Mesenchymal stem cell (in vitro differentiated cells and primary cell): ENCODE results near the gene NSMCE1.

Experiments used
- DNase-seq: peaks from one replicate; pipeline ENCODE4 v3.0.0-alpha.2; 2013
- H2AFZ ChIP-seq: one replicate; pipeline ENCODE4 v1.6.1; 2013; ENCODE audit warnings: low read depth, mild to moderate bottlenecking, control low read depth, inconsistent platforms, low read length, moderate library complexity
- H2AK5ac ChIP-seq: 2 replicates; pipeline ENCODE4 v1.6.1; 2013; ENCODE audit warnings: low read length, moderate library complexity, mild to moderate bottlenecking, inconsistent platforms; ENCODE audit not compliant: severe bottlenecking
- H2BK120ac ChIP-seq: one replicate; pipeline ENCODE4 v1.6.1; 2013; ENCODE audit warnings: low read depth, mild to moderate bottlenecking, inconsistent platforms, low read length, moderate library complexity
- H2BK12ac ChIP-seq, 2 experiments: one replicate each; pipeline ENCODE4 v1.6.1; 2013; ENCODE audit warnings: inconsistent platforms in 2 of 2, low read length in 2 of 2, mild to moderate bottlenecking in 2 of 2, moderate library complexity in 2 of 2, control low read depth in 1 of 2
- H2BK15ac ChIP-seq: one replicate; pipeline ENCODE4 v1.6.1; 2013; ENCODE audit warnings: mild to moderate bottlenecking, low read depth, inconsistent platforms; ENCODE audit not compliant: poor library complexity, severe bottlenecking
- H2BK5ac ChIP-seq: 2 replicates; pipeline ENCODE4 v1.6.1; 2013; ENCODE audit warnings: low read depth, mild to moderate bottlenecking, low read length, control low read depth, inconsistent platforms; ENCODE audit not compliant: poor library complexity, severe bottlenecking
- H3K14ac ChIP-seq, 2 experiments: one replicate each; pipeline ENCODE4 v1.6.1; 2013; ENCODE audit warnings: inconsistent platforms in 2 of 2, low read length in 2 of 2, control low read depth in 1 of 2, mild to moderate bottlenecking in 1 of 2, moderate library complexity in 1 of 2
- H3K18ac ChIP-seq, 2 experiments: one replicate each; pipeline ENCODE4 v1.6.1; 2013; ENCODE audit warnings: inconsistent platforms in 2 of 2, low read length in 2 of 2, control low read depth in 1 of 2, low read depth in 1 of 2, mild to moderate bottlenecking in 1 of 2
- H3K23ac ChIP-seq, 2 experiments: one replicate each; pipeline ENCODE4 v1.6.1; 2013; ENCODE audit warnings: inconsistent platforms in 2 of 2, low read length in 2 of 2, mild to moderate bottlenecking in 2 of 2, moderate library complexity in 2 of 2, control low read depth in 1 of 2
- H3K27ac ChIP-seq: 2 replicates; pipeline ENCODE4 v1.5.1; 2013; ENCODE audit warnings: mild to moderate bottlenecking, moderate library complexity, low read length, control low read depth, inconsistent platforms; ENCODE audit not compliant: poor library complexity, severe bottlenecking
- H3K27me3 ChIP-seq, 2 experiments: 2 replicates each; pipeline versions ENCODE4 v1.6.1 to v1.7.0; 2013; ENCODE audit warnings: low read length in 2 of 2, mild to moderate bottlenecking in 2 of 2, moderate library complexity in 2 of 2, control low read depth in 1 of 2, inconsistent platforms in 1 of 2; ENCODE audit not compliant: control insufficient read depth in 1 of 2, insufficient read depth in 1 of 2
- H3K36me3 ChIP-seq, 2 experiments: 2 replicates each; pipeline versions ENCODE4 v1.6.1 to v1.7.0; 2013; ENCODE audit warnings: low read length in 2 of 2, control low read depth in 1 of 2, inconsistent platforms in 1 of 2, low read depth in 1 of 2, mild to moderate bottlenecking in 1 of 2; ENCODE audit not compliant: insufficient read depth in 2 of 2, control insufficient read depth in 1 of 2
- H3K4ac ChIP-seq, 2 experiments: one replicate each; pipeline ENCODE4 v1.6.1; 2013; ENCODE audit warnings: inconsistent platforms in 2 of 2, low read length in 2 of 2, mild to moderate bottlenecking in 2 of 2, moderate library complexity in 2 of 2, control low read depth in 1 of 2, low read depth in 1 of 2
- H3K4me1 ChIP-seq: 2 replicates; pipeline ENCODE4 v1.6.1; 2013; ENCODE audit warnings: low read depth, low read length, control low read depth; ENCODE audit not compliant: control insufficient read depth, insufficient read depth
- H3K4me2 ChIP-seq: 2 replicates; pipeline ENCODE4 v1.6.1; 2013; ENCODE audit warnings: low read length, mild to moderate bottlenecking, inconsistent platforms; ENCODE audit not compliant: poor library complexity, severe bottlenecking
- H3K4me3 ChIP-seq, 2 experiments: 2 replicates each; pipeline versions ENCODE4 v1.5.1 to v1.7.0; 2013; ENCODE audit warnings: low read length in 2 of 2, mild to moderate bottlenecking in 2 of 2, control low read depth in 1 of 2, low read depth in 1 of 2; ENCODE audit not compliant: insufficient read depth in 1 of 2
- H3K79me1 ChIP-seq: replicated peaks from 2 replicates; pipeline ENCODE4 v1.6.1; 2013; ENCODE audit warnings: mild to moderate bottlenecking, control low read depth, low read length, inconsistent platforms; ENCODE audit not compliant: poor library complexity, severe bottlenecking
- H3K9ac ChIP-seq: 2 replicates; pipeline ENCODE4 v1.7.0; 2013; ENCODE audit warnings: mild to moderate bottlenecking, low read length, moderate library complexity
- H3K9me3 ChIP-seq: 2 replicates; pipeline ENCODE4 v1.7.0; 2013; ENCODE audit warnings: mild to moderate bottlenecking, low read length; ENCODE audit not compliant: control insufficient read depth
- H4K8ac ChIP-seq: one replicate; pipeline ENCODE4 v1.6.1; 2013; ENCODE audit warnings: inconsistent platforms, mild to moderate bottlenecking, low read length, moderate library complexity
- H4K91ac ChIP-seq: one replicate; pipeline ENCODE4 v1.6.1; 2013; ENCODE audit warnings: mild to moderate bottlenecking, low read length, inconsistent platforms
- WGBS: methylation state at CpG from one replicate; pipeline ENCODE4 v1.1.7; 2013; ENCODE audit warnings: mixed read lengths; 5-methylcytosine and 5-hydroxymethylcytosine counted together

Gene NSMCE1

DNA sequence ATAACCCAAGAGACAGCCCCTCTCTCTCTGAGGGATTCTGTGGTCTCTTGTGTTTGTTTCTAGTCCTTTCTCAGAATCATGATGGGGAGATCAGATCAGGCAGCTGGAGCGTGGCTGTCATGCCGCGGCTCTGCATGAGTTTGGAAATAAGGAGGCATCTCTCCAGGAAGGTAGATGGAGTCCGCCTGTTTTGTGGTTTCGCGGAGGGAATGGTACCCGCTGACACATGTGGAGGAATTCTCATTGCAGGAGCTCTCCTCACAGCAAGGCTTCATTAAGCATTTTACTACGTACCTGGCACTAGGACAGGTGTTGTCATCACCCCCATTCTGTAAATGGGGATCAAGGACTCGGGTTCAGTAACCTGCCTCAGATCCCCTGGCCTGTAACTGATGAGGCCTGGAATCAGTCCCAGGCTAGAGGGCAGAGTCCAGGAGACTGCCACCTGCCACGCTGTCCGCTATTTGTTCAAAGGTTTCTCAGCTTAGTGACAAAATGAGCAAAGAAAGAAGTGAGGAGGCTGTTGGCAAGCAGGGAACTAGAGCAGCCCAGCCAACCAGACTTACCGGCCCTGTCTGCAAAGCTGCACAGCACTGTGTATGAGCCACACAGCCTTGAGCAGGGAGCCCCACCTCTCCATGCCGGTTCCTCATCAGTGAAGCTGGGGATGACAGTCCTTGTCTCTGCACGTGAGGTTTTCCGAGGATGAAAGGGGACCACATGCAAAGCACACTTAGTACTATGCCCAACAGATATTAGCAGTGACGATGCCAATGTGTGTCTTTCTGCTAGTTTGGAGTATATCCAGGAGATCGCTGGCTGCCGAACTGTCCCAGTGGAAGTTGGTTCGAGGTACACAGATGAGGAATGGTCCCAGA is 54.2 kb downstream of the NSMCE1 start:
- no peak for DNase-seq
- no peak overlapping the region for H3K9ac ChIP-seq
- H3K4me2 ChIP-seq: no peak overlapping the region
- no peak overlapping the region for H4K8ac ChIP-seq
- H3K4me1 ChIP-seq: no peaks in the 10 kb centered on the region
- peaks cover 15 to 64% of the 10 kb centered on the region in 2 experiments for H3K36me3 ChIP-seq
- H4K91ac ChIP-seq: no peak overlapping the region
- no peak overlapping the region for H2AFZ ChIP-seq
- H3K23ac ChIP-seq: no peak overlapping the region
- H2BK120ac ChIP-seq: no peak overlapping the region
- no peak overlapping the region for H3K4ac ChIP-seq
- H2BK5ac ChIP-seq: no peak overlapping the region
- no peak overlapping the region for H3K18ac ChIP-seq
- no peak overlapping the region for H2BK15ac ChIP-seq
- H3K14ac ChIP-seq: no peak overlapping the region
- WGBS: 92% methylated on average over 19 of the region's 19 CpGs
- no peaks in the 10 kb centered on the region for H3K9me3 ChIP-seq
- H3K79me1 ChIP-seq: peaks cover 1% of the 10 kb centered on the region
- H2BK12ac ChIP-seq: no peak overlapping the region
- H2AK5ac ChIP-seq: no peak overlapping the region
- no peaks in the 10 kb centered on the region for H3K27me3 ChIP-seq
- H3K4me3 ChIP-seq: no peak overlapping the region
- H3K27ac ChIP-seq: no peak overlapping the region

DNA sequence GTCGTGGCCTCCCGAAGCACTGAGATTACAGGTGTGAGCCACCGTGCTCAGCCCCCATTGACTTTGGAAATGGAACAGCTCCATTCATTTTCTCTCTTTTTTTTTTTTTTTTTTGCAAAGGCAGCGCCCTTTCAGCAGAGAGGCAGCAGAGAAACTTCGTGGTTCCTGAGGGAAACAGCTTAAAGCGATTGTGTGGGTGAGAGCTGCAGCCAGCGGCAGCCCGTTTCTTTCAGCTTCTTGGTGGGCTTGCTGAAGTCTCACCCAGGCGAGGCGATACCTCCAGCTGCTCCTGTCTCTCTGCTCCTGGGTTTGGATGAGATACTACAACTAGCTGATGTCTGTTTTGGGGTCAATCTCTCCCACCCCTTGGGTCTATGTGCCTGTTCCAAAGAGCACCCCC is 57.5 kb downstream of the NSMCE1 start:
- H4K8ac ChIP-seq: no peak overlapping the region
- H3K4me3 ChIP-seq: no peak overlapping the region
- 97% methylated on average over 8 of the region's 10 CpGs for WGBS

DNA sequence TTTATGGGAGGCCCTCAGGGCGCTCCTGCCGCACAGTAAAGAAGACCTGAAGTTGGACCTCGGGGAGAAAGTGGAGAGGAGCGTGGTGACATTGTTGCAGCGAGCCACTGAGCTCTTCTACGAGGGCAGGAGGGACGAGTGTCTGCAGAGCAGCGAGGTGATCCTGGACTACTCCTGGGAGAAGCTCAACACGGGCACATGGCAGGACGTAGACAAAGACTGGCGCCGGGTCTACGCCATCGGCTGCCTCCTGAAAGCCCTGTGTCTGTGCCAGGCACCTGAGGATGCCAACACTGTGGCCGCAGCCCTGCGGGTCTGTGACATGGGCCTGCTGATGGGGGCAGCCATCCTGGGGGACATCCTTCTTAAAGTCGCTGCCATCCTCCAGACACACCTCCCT is 58.4 kb downstream of the NSMCE1 start:
- DNase-seq: no peak
- no peak overlapping the region for H4K91ac ChIP-seq
- no peak overlapping the region for H3K14ac ChIP-seq
- H4K8ac ChIP-seq: no peak overlapping the region
- H2AK5ac ChIP-seq: no peak overlapping the region
- H3K4ac ChIP-seq: no peak overlapping the region
- no peak overlapping the region for H2BK12ac ChIP-seq
- H2BK15ac ChIP-seq: no peak overlapping the region
- 97% methylated on average over 17 of the region's 17 CpGs for WGBS
- H3K18ac ChIP-seq: no peak overlapping the region
- no peaks in the 10 kb centered on the region for H3K4me1 ChIP-seq
- no peak overlapping the region for H3K4me3 ChIP-seq
- no peak overlapping the region for H3K4me2 ChIP-seq
- H2BK120ac ChIP-seq: no peak overlapping the region
- H3K23ac ChIP-seq: no peak overlapping the region
- H3K9ac ChIP-seq: no peak overlapping the region
- H3K27me3 ChIP-seq: no peaks in the 10 kb centered on the region
- H3K79me1 ChIP-seq: peaks cover 12% of the 10 kb centered on the region
- H2BK5ac ChIP-seq: no peak overlapping the region
- peaks cover 15 to 35% of the 10 kb centered on the region in 2 experiments for H3K36me3 ChIP-seq
- H3K27ac ChIP-seq: no peak overlapping the region
- no peaks in the 10 kb centered on the region for H3K9me3 ChIP-seq
- H2AFZ ChIP-seq: no peak overlapping the region

More for the DNA sequence above, 57.5 kb downstream of the NSMCE1 start:
- Histone ChIP-seq H4K91ac (no peak overlapping the region), H2BK120ac (no peak overlapping the region), H2BK12ac (no peak overlapping the region), H3K27ac (no peak overlapping the region), H3K9ac (no peak overlapping the region), H3K9me3 (no peaks in the 10 kb centered on the region), H3K14ac (no peak overlapping the region), H2BK5ac (no peak overlapping the region), H3K4me2 (no peak overlapping the region), H2AFZ (no peak overlapping the region), H3K4ac (no peak overlapping the region), H3K36me3 (peaks cover 15 to 39% of the 10 kb centered on the region in 2 experiments), H2BK15ac (no peak overlapping the region), H3K18ac (no peak overlapping the region), H2AK5ac (no peak overlapping the region), H3K4me1 (no peaks in the 10 kb centered on the region), H3K23ac (no peak overlapping the region), H3K79me1 (peaks cover 5% of the 10 kb centered on the region), H3K27me3 (no peaks in the 10 kb centered on the region)
- no peak for DNase-seq

- Histone ChIP-seq H4K8ac (no peak overlapping the region), H3K27ac (no peak overlapping the region), H3K4ac (no peak overlapping the region), H3K4me3 (no peak overlapping the region), H3K79me1 (peaks cover 15% of the 10 kb centered on the region), H3K9ac (no peak overlapping the region), H3K9me3 (no peaks in the 10 kb centered on the region), H2BK120ac (no peak overlapping the region), H3K27me3 (no peaks in the 10 kb centered on the region), H3K36me3 (peaks cover 13 to 31% of the 10 kb centered on the region in 2 experiments), H3K14ac (no peak overlapping the region), H3K18ac (no peak overlapping the region), H2BK5ac (no peak overlapping the region), H2BK15ac (no peak overlapping the region), H2BK12ac (no peak overlapping the region), H2AFZ (no peak overlapping the region), H3K4me2 (no peak overlapping the region), H4K91ac (no peak overlapping the region), H3K23ac (no peak overlapping the region), H2AK5ac (no peak overlapping the region), H3K4me1 (peaks cover 1% of the 10 kb centered on the region)
- DNase-seq: no peak
- WGBS: 95% methylated on average over 8 of the region's 8 CpGs
These were observed 59.0 kb downstream of the NSMCE1 start for GRCh38 chr16:27209591-27209990.
